IMR-90 (cell line): ENCODE results near the gene UBE3B.

Source experiments
- BHLHE40 ChIP-seq: fragments of 150-350 bp; IDR thresholded peaks from 2 replicates; pipeline ENCODE4 v1.6.1; 2016; ENCODE audit warnings: mild to moderate bottlenecking, low read depth, low read length
- CTCF ChIP-seq: conservative IDR thresholded peaks from 2 replicates; pipeline ENCODE4 v1.5.1; 2012; ENCODE audit warnings: mild to moderate bottlenecking, low read depth, low read length, improper control_type of control experiment

- no peak for TF ChIP-seq CTCF
- TF ChIP-seq BHLHE40, result no peak
These were observed 72.8 kb downstream of the UBE3B start for GRCh38 chr12:109550281-109550680.
